ENCODE measurements around the gene TMC8. TPM values are rescaled to one million over a fixed set of nuclear protein-coding genes. Genes with fewer than 3 reads are reported as not detected.
"Not testable (repeated sequence)": the region's sequence is repeated elsewhere in the genome, so short reads cannot be mapped to it uniquely, and the experiment has no call there.

Gene TMC8
- total and polyA plus RNA-seq, 5 donors from 2014 or later = 61.8 to 454 (median 76.0) TPM

DNA sequence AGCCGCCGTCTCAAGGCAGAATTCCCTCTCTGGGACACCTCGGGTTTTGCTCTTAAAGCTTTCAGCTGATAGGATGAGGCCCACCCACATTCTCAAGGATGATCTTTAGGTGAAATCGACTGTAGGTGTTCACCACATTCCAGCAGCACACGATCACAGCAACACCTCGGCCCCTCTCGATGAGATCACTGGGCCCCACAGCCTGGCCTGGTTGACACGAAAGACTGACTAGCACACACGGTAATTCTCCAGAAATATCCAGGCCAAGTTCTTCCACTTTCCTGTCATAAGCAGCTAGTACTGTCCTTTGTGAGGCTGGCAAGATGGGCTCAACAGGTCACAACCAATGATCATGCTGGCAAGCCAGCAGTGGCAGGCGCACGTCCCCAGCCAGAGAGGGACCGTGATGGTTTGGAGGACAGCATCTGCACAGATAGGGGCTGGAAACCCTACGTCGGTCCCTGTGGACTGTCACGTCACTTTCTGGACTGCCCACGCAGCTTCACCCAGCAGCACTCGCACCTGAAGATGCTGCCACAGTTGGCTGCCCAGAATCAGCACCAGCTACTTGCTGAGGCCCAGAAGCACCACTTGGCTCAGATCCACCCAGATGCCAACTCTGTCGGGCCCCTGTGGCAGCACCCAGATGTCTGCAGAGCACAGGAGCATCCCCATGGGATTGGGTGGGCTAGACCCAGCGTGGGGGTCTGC, 19.4 kb upstream of the TMC8 start:
- Mint-ChIP-seq H3K9me3 (peaks cover 0 to 3% (median 0%) of the 10 kb centered on the region in 7 donors), H3K27ac (peak overlapping the region in 1 of 3 donors; percentile 23), H3K4me3 (peak overlapping the region in 1 of 4 donors; percentile 83), H3K27me3 (no peaks in the 10 kb centered on the region), H3K36me3 (peaks cover 47% of the 10 kb centered on the region), H3K4me1 (peaks cover 0 to 57% (median 30%) of the 10 kb centered on the region in 4 donors)
- no peaks in the 10 kb centered on the region for H3K9me3 ChIP-seq (ENCODE audit: control insufficient read depth in 2 of 2, low read length in 2 of 2)
- no peak overlapping the region for H3K4me3 ChIP-seq (ENCODE audit: low read depth, low read length)
- ATAC-seq (ENCODE audit: low read depth in 2 of 2) (no peak), DNase-seq (no peak)
- H3K4me1 ChIP-seq (ENCODE audit: control insufficient read depth, insufficient read depth, low read length, poor library complexity, severe bottlenecking) = peaks cover 28% of the 10 kb centered on the region
- peaks cover 62% of the 10 kb centered on the region for H3K36me3 ChIP-seq (ENCODE audit: control insufficient read depth, insufficient read depth, low read length)
- no peak overlapping the region for H3K27ac ChIP-seq (ENCODE audit: insufficient read depth, low read length, poor library complexity, severe bottlenecking)
- H3K27me3 ChIP-seq (ENCODE audit: control insufficient read depth, insufficient read depth, low read length) = no peaks in the 10 kb centered on the region

DNA sequence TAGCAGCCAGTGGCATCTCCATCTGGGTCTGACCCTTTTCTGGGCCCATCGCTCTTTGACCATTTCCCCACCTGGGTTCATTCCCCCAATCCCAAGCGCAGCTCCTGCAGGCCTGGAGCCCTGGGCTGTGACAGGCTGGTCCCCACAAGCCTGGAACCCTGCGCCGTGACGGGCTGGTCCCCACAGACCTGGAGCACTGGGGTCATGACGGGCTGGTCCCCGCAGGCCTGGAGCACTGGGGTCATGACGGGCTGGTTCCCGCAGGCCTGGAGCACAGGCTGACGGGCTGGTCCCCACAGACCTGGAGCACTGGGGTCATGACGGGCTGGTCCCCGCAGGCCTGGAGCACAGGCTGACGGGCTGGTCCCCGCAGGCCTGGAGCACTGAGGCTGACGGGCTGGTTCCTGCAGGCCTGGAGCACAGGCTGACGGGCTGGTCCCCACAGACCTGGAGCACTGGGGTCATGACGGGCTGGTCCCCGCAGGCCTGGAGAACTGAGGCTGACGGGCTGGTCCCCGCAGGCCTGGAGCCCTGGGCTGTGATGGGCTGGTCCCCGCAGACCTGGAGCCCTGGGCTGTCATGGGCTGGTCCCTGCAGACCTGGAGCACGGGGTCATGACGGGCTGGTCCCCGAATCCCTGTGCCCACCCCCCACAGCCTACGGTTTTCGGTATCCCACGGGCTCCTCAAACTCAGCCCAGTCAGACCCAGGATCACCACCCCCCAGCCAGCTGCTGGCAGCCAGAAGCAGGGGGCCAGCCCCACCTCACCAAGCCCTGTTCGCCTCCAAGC, 18.6 kb upstream of the TMC8 start:
- peaks cover 48% of the 10 kb centered on the region for H3K36me3 Mint-ChIP-seq
- peak overlapping the region in 1 of 3 donors; percentile 88 for H3K27ac Mint-ChIP-seq
- Histone ChIP-seq H3K4me1 (ENCODE audit: control insufficient read depth, insufficient read depth, low read length, poor library complexity, severe bottlenecking) (peaks cover 31% of the 10 kb centered on the region), H3K36me3 (ENCODE audit: control insufficient read depth, insufficient read depth, low read length) (peaks cover 70% of the 10 kb centered on the region), H3K27ac (ENCODE audit: insufficient read depth, low read length, poor library complexity, severe bottlenecking) (peak overlapping the region; percentile 62), H3K9me3 (ENCODE audit: control insufficient read depth in 2 of 2, low read length in 2 of 2) (no peaks in the 10 kb centered on the region), H3K4me3 (ENCODE audit: low read depth, low read length) (no peak overlapping the region), H3K27me3 (ENCODE audit: control insufficient read depth, insufficient read depth, low read length) (no peaks in the 10 kb centered on the region)
- H3K9me3 Mint-ChIP-seq = peaks cover 0 to 3% (median 0%) of the 10 kb centered on the region in 7 donors
- no peaks in the 10 kb centered on the region for H3K27me3 Mint-ChIP-seq
- no peak for ATAC-seq (ENCODE audit: low read depth in 2 of 2)
- DNase-seq = no peak
- peaks cover 0 to 58% (median 30%) of the 10 kb centered on the region in 4 donors for H3K4me1 Mint-ChIP-seq
- H3K4me3 Mint-ChIP-seq = no peak overlapping the region

DNA sequence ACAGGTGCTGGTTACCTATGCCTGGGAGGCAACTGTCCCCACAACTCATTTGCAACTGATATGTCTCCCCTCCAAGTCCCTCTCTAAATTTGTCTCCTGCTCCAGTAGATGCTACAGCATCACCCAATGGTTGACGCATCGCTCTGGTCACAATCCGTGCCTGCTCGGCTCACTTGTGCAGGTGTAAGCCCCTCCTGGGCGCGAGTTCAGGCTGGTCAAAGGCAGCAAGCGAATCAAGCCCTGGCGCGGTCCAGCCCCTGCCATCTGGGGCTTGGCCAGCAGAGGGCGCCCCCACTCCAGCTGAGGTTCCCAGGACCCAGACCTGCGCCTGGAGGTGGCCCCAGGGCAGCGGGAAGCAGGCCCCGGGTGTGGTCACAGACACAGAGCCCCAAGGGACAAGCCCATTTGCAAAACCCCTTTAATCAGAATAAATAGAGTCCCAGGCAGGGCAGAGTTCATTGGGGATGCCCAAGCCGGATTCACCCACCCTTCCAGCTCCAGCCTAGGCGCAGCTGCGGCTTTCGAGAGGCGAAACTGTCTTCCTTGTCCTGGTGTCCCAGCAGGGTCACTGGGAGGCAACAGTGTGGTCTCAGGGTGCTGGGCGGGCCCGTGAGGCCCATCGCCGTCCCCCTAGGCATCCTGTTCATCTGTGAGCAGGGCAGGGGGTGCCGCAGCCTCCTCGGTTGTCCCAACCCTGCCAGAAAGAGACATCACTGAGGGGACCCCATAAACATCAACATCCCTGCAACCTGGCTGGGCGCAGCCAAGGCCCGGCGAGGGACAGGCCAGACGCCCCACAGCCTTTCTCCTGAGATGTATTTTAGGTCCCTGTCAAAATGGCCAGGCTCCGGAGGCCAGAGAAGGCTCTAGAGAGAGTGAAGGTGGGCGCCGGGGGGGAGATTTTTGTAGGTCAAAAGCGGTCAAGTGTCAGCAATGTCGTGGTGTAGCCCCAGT, 17.8 kb upstream of the TMC8 start:
- H3K4me1 ChIP-seq (ENCODE audit: control insufficient read depth, insufficient read depth, low read length, poor library complexity, severe bottlenecking) = peaks cover 39% of the 10 kb centered on the region
- Mint-ChIP-seq H3K9me3 (peaks cover 0 to 3% (median 0%) of the 10 kb centered on the region in 7 donors), H3K27me3 (no peaks in the 10 kb centered on the region), H3K4me3 (peak overlapping the region; percentile 44 to 92 (median 70)), H3K36me3 (peaks cover 42% of the 10 kb centered on the region), H3K27ac (peak overlapping the region; percentile 87 to 98 (median 88)), H3K4me1 (peaks cover 0 to 52% (median 28%) of the 10 kb centered on the region in 4 donors)
- ATAC-seq (ENCODE audit: low read depth in 2 of 2) (peak; percentile 70 to 72), DNase-seq (peak; percentile 70 to 74 (median 70))
- peak overlapping the region; percentile 62 for H3K27ac ChIP-seq (ENCODE audit: insufficient read depth, low read length, poor library complexity, severe bottlenecking)
- H3K4me3 ChIP-seq (ENCODE audit: low read depth, low read length) = no peak overlapping the region
- no peaks in the 10 kb centered on the region for H3K27me3 ChIP-seq (ENCODE audit: control insufficient read depth, insufficient read depth, low read length)
- H3K9me3 ChIP-seq (ENCODE audit: control insufficient read depth in 2 of 2, low read length in 2 of 2) = no peaks in the 10 kb centered on the region
- H3K36me3 ChIP-seq (ENCODE audit: control insufficient read depth, insufficient read depth, low read length) = peaks cover 78% of the 10 kb centered on the region

DNA sequence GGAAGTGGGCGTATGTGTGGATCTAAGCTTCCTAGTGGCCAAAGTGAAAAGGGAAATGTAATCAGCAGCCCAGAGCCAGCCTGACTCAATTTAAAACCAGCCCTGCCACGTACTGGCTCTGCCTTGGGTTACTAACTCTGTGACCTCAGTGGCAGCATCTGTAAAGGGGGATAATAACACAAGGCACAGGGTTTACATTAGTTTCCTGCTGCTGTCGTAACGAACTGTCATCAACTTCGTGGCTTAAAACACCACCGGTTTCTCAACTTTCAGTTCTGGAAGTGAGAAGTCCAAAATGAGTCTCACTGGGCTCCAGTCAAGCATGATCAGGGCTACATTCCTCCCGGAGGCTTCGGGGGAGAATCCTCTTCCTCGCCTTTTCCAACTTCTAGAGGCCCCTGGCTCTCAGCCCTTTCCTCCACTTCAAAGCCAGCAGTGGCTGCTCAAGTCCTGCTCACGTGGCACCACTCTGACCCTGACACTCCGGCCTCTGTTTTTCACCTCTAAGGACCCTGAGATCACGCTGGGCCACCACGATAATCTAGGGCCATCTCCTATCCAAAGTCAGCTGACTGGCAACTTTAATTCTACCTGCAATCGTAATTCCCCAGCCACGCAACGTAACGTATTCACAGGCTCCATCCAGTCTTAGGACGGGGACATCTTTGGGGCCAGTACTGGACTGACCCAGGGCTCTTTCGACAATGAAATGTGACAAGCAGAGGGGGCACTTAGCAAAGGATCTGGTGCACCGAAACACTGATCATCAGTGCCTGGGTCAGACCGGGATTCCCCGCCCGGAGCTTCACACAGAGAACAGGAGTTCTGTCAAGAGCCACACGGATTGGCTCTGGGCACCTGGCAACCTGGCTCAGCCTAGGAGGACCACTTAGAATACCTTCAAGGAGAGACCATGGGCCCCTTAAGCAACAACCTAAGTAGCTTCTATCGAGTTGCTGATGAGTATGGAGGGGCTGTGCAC, 16.5 kb upstream of the TMC8 start:
- Histone ChIP-seq H3K4me3 (ENCODE audit: low read depth, low read length) (no peak overlapping the region), H3K27ac (ENCODE audit: insufficient read depth, low read length, poor library complexity, severe bottlenecking) (peak overlapping the region; percentile 62), H3K36me3 (ENCODE audit: control insufficient read depth, insufficient read depth, low read length) (peaks cover 82% of the 10 kb centered on the region), H3K9me3 (ENCODE audit: control insufficient read depth in 2 of 2, low read length in 2 of 2) (no peaks in the 10 kb centered on the region), H3K4me1 (ENCODE audit: control insufficient read depth, insufficient read depth, low read length, poor library complexity, severe bottlenecking) (peaks cover 48% of the 10 kb centered on the region), H3K27me3 (ENCODE audit: control insufficient read depth, insufficient read depth, low read length) (no peaks in the 10 kb centered on the region)
- peaks cover 0 to 55% (median 27%) of the 10 kb centered on the region in 4 donors for H3K4me1 Mint-ChIP-seq
- peak in 2 of 3 donors; percentile 34 to 57 for DNase-seq
- peak; percentile 22 to 29 for ATAC-seq (ENCODE audit: low read depth in 2 of 2)
- no peaks in the 10 kb centered on the region for H3K27me3 Mint-ChIP-seq
- H3K9me3 Mint-ChIP-seq = peaks cover 0 to 3% (median 0%) of the 10 kb centered on the region in 7 donors
- peaks cover 38% of the 10 kb centered on the region for H3K36me3 Mint-ChIP-seq
- H3K27ac Mint-ChIP-seq = peak overlapping the region; percentile 84 to 98 (median 88)
- H3K4me3 Mint-ChIP-seq = peak overlapping the region; percentile 55 to 92 (median 65)

GRCh38 chr17:78114831-78115723, 15.5 kb upstream of the TMC8 start:
- peaks cover 0 to 3% (median 0%) of the 10 kb centered on the region in 7 donors for H3K9me3 Mint-ChIP-seq
- H3K27ac ChIP-seq (ENCODE audit: insufficient read depth, low read length, poor library complexity, severe bottlenecking) = no peak overlapping the region
- peaks cover 33% of the 10 kb centered on the region for H3K36me3 Mint-ChIP-seq

GRCh38 chr17:78115803-78116202, 14.8 kb upstream of the TMC8 start:
- Mint-ChIP-seq H3K4me1 (peaks cover 0 to 59% (median 30%) of the 10 kb centered on the region in 4 donors), H3K36me3 (peaks cover 27% of the 10 kb centered on the region)

More at GRCh38 chr17:78114831-78115723, 15.5 kb upstream of the TMC8 start:
- Histone ChIP-seq H3K4me1 (ENCODE audit: control insufficient read depth, insufficient read depth, low read length, poor library complexity, severe bottlenecking) (peaks cover 55% of the 10 kb centered on the region), H3K9me3 (ENCODE audit: control insufficient read depth in 2 of 2, low read length in 2 of 2) (no peaks in the 10 kb centered on the region), H3K36me3 (ENCODE audit: control insufficient read depth, insufficient read depth, low read length) (peaks cover 84% of the 10 kb centered on the region), H3K4me3 (ENCODE audit: low read depth, low read length) (no peak overlapping the region), H3K27me3 (ENCODE audit: control insufficient read depth, insufficient read depth, low read length) (no peaks in the 10 kb centered on the region)
- Mint-ChIP-seq H3K27me3 (no peaks in the 10 kb centered on the region), H3K4me3 (peak overlapping the region in 1 of 4 donors; percentile 74), H3K27ac (peak overlapping the region in 1 of 3 donors; percentile 98), H3K4me1 (peaks cover 0 to 57% (median 27%) of the 10 kb centered on the region in 4 donors)
- DNase-seq = no peak
- ATAC-seq (ENCODE audit: low read depth in 2 of 2) = no peak

More at GRCh38 chr17:78115803-78116202, 14.8 kb upstream of the TMC8 start:
- H3K27ac ChIP-seq (ENCODE audit: insufficient read depth, low read length, poor library complexity, severe bottlenecking); H3K9me3 ChIP-seq (ENCODE audit: control insufficient read depth in 2 of 2, low read length in 2 of 2); H3K9me3 Mint-ChIP-seq; H3K4me3 ChIP-seq (ENCODE audit: low read depth, low read length); H3K27me3 Mint-ChIP-seq; H3K27ac Mint-ChIP-seq; H3K4me3 Mint-ChIP-seq; H3K27me3 ChIP-seq (ENCODE audit: control insufficient read depth, insufficient read depth, low read length); DNase-seq; ATAC-seq (ENCODE audit: low read depth in 2 of 2): not testable (repeated sequence)
- H3K36me3 ChIP-seq (ENCODE audit: control insufficient read depth, insufficient read depth, low read length) = peaks cover 82% of the 10 kb centered on the region
- peaks cover 62% of the 10 kb centered on the region for H3K4me1 ChIP-seq (ENCODE audit: control insufficient read depth, insufficient read depth, low read length, poor library complexity, severe bottlenecking)
